NCI-H1105 (cell line): Measurements from ENCODE around the gene ATP7B.
"Not testable (repeated sequence)": the region's sequence is repeated elsewhere in the genome, so short reads cannot be mapped to it uniquely, and the experiment has no call there.

Experiments
- DNase-seq: peaks from one replicate; lab custom pipeline; 2025; lab: John Stamatoyannopoulos, UW

ATP7B gene

DNA sequence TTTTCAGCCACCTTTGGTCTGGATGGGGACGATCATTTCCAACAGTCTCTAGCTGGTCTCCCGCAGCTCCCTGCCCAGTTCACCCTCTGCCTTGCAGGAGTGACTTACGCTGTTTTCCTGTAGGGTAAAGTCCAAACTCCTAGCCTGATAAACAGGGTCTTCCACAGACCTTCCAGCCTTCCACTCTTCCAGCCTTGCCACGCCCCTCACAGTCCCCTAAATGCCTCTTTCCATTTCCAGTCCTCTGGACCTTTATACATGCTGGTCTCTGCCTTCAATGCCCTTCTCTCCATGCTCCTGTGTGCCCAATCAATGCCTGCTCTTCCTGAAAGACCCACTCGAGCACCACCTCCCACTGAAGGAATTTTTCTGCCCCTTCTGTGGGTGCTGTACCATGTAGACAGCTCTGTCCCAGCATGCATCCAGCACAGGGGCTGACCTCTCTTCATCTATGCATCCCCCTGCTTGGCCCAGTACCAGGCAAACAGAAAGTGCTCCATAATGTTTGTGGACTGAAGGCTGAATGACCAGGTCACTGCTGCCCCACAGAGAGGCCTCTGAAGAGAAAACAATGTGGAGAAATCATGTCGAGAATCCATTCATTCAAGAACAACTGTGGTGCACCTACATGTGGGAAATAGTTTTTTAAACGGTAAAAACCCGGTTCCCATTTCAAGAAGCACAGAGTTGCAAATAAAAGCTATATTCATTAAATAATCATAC, 4.6 kb downstream of the ATP7B start:
- DNase-seq, result no peak

DNA sequence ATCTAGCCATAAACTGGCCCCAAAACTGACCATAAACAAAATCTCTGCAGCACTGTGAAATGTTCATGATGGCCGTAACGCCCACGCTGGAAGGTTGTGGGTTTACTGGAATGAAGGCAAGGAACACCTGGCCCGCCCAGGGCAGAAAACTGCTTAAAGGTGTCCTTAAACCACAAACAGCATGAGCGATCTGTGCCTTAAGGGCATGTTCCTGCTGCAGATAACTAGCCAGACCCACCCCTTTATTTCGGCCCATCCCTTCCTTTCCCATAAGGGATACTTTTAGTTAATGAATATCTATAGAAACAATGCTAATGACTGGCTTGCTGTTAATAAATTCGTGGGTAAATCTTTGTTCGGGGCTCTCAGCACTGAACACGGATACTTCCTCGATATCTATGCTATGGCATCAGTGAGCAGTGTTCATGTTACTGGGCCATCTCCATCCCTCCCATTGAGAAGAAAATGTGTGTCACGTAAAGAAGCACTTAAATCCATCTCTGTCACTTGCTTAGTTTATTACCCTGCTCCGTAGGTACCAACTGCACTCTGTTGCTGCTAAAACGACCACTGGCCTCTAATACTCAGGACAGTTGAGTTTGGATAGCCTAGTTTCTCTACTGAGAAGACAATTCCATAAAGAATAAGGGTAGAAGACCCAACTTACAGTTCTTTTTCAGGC, 5.3 kb downstream of the ATP7B start:
- no peak for DNase-seq

DNA sequence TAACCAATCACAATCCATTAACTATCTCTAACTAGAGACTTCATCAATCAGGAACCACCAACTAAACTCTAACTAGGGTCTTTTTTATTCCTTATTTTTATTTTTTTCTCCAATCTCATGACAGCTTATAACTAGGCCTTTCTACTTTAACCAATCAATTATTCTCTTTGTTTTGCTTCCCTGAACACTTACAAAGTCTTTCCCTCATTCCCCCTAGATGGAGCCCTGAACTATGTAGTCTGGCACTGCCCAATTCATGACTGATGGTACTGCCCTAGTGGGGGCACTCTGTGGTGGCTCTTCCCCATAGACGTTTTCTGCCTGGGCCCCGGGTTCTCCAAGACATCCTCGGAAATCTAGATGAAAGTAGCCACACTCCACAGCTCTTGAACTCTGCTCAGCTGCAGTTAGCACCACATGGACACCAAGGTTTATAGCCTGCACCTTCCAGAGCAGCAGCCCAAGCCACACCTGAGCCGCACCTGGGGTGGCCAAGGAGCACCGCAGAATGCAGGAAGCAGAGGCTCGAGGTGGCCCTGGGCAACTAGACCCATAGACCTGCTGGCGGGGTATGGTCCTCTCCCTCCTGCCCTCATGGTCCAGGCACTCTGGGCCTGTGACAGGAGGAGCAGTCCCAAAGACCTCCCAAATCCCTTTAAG, 6.6 kb downstream of the ATP7B start:
- DNase-seq, result no peak

DNA sequence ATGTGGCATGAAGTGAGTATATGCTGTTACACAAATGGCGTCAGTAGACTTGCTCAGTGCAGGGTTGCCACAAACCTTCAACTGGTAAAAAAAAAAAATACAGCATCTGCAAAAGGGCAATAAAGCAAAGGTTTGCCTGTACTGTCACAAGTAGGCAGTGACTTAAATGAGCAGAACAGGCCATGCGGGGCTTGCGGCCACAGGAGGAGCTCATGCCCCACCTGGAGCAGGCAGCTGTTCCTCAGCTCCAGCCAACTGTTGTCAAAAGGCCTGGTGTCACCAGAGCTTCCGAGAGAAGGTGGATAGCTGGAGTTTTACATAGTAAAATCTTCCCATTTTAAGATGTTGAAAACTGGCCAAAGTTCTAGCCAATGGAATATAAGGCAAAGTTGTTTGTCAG, 7.7 kb downstream of the ATP7B start:
- no peak for DNase-seq

DNA sequence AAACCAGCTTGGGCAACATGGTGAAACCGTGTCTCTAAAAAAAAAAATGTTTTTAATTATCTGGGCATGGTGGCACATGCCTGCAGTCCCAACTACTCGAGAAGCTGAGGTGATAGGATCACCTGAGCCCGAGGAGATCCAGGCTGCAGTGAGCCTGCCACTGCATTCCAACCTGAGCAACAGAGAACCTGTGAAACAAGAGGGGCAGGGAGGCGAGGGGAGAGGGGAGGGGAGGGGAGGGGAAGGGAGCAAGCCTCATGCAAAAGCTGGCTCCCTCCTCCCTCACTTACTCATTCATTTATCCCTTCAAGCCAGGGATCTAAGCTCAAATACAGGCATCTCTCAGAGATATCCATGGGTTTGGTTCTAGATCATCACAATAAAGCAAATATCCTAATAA, 8.9 kb downstream of the ATP7B start:
- DNase-seq, result no peak

DNA sequence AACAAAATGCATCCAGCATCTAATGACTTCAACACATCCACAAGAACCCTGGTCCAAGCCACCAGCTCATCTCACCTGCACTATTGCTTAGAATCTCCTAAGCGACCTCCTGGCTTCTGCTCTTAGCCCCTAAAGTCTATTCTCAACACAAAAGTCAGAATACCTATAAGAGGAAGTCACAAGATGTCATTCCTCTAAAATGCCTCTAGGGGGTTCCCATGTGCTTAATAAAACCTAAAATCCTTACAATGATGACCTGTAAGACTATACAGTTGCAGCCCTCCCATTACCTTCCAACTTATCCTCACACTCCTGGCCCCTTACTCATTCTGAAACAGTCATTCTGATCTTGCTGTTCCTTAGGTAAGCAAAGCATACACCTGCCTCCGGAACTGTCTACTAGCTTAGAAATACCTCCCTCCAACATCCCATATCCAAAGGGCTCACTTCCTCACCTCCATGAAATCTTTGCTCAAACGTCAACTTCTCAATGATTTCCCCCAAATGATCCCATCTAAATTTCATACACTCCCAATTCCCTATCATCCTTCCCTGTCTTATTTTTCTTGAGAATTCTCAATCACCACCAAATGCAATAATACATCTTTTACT, 10.0 kb downstream of the ATP7B start:
- no peak for DNase-seq

DNA sequence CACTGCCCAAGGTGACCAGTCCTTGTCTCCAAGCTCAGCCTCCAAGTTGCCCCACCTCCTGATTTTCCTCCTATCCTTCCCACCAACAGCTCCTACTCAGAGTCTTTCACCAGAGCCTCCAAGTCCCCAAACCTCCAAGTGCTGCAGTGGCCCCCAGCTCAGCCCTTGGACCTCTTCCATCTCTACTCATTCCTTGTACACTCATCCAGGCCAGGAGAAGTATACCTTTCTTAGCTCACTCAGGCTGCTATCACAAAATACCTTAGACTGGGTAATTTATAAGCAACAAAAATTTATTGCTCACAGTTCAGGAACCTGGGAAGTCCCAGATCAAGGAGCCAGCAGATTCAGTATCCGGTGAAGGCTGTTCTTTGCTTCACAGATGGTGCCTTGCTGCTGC, 11.3 kb downstream of the ATP7B start:
- DNase-seq, result no peak

DNA sequence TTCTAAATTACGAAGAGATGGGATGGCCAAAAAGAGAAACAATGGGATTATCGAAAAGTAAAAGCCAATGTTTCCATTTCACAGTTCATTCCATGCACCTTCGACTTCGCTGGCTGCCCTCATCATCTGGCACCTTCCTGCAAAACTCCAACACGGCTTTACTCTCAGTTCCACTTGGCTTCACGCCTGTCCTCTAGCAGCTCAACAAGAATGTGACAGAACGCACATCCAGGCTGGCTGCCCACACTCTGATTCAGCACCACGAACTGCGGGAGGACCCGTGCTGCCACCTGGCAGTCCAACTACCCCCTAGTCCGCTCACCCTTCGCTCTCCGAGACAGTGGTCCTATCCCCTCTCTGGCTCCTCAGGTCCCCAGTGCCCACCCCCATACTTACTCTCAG, 11.7 kb downstream of the ATP7B start:
- no peak for DNase-seq

DNA sequence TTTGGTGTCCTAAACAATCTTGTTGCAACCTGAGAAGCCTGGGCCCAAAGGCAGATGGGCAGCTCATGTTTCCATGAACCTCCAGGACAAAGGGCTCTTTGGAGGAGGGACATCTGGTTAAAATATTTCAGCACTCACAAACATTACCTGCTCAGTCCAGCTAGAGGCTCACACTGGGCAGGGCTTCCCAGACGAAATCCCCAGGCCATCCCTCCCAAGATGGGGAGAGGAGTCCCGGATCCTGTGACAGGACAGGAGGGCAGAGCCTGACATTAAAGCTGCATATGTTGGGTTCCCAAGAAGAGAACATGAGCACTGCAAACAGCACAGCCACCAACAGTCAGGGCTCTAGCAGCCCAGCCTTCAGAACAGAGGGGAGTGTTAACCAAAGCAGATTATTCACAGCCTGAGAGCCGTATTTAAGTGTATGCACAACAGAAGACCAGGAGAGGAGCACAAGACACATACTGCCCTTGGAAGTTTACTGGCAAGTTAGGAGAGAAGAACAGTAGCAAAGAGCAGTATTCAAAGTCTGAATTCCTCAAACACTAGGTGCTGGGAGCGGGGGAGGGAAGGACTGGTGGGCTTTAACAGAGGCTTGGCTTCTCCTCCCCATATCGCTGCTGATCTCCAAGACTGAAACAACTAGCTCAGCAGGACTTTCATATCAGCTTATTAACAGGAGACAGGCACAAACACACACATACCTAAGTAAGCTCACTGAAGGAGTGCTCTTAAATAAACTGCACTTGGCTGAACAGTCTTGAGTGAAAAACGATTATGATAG, 12.3 kb downstream of the ATP7B start:
- no peak for DNase-seq

DNA sequence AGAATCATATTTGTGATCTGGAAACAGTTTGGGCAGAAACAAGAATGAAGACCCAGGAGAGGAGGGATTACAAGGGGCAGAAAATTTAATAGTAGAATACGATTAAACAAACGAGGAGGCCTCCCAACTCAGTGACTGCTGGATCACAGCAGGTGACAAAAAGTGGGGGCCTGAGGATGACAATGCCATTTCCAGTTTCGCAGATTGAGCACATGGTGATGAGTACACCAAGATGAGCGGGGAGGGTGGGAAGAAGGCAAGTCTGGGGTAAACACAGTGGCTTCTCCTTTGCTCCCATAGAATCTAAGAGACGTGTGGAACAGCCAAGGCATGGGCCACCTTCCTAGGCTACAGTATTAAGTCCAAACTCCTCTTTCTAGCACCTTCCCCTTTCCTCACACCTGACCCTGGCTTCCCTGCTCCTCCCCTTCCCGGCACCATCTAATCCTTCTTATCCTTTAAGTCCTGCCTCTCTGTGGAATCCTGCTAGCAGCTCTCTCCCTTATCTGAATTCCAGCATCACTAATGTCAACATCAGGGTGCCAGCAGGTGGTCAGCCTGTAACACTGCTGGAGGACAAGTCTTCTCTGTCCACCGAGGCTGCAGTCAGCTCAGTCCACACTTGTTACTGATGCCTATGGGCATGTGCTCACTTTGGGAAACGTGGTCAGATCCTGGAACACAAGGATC, 13.5 kb downstream of the ATP7B start:
- DNase-seq, result no peak

DNA sequence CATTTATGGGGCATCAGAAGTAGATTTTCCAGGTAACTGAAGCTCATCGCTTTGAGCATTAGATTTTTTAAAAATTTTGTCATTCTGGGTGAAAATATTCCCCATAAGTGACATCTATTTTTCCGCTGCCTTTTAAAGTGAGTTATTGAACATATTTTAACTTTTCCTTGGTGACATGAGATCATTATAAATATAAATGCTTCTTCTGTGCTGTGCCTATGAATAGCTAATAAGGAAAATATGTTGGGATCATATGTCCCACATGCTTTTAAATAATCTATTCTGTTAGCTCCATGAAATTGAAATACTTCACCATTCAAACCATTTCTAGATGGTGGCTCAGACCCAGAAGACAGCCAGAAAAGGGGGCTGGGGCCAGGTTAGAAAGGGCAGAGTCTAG, 14.1 kb downstream of the ATP7B start:
- no peak for DNase-seq

DNA sequence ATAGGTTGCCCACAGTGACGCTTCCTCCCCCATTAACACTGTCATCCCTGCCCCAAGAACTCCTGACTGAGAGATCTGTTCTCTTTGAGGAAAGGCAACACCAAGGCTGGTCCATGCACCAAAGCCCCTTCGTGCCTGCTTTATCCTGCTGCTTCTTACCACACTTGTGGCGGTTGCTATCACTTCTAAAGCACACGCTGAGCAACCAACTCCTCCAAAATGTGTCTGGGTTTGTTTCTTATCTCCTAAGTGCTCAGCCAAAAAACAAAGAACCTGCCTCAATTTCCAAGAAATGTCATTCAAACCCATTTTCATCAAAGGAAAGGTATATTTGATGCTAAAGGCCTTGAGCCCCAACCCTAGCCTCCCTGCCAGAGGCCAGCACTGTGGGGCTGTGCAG, 14.6 kb downstream of the ATP7B start:
- DNase-seq, result no peak

DNA sequence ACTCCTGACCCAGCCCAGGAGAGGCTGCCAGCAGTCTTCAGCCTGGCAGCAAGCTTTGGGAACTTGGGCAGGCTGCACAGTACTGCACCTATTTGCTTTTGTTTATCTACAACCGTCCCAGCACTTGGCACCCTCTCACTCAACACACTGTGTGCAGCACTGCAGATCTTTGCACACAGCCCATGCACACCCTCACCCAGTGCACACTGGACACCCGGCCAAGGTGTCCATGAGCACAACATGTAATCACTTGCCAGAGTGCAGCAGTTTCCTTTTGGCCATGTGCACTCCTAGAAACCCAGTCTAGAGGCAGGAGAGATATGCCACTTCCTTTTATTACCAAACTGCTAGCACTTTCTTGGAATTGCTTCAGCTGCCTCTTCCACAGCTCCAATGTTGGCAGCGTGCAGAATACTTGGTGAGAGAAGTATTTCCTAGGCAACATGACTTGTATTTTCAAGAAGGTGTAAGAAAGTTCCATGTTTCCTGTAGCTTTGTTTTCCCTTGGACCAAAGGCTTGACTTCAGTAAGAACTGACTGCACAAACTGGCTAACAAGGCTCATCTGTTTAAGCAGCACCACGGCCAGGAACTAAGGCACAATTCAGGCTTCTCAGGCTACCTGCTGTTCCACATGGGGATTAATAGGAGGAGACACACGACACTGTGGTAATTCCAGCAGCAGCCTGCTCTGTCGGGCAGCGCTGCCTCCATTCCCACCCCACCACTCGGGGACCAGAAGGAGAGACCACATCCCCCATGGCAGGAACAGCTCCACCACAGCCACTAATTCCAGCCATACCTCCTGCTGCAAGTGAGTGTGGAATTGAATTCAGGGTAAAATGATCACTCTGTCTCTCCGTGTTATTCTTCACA, 15.3 kb downstream of the ATP7B start:
- no peak for DNase-seq

DNA sequence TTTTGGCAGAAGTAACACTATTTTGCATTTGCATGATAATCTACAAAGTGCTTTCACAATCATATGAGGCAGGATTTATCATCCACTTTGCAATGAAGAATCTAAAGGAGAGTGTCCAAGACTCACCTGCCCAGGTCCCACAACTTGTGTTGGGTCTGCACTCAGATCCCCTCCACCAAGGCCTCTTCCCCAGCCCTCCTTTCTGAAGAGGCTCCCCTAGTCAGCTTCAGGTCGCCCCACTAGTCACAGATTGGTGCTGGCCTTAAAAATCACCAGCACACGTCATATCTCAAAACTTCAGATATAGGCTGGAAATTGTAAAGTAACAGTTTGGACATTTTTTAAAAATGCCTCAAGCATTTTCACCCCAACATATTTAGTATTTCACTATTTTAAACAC, 17.5 kb downstream of the ATP7B start:
- no peak for DNase-seq

DNA sequence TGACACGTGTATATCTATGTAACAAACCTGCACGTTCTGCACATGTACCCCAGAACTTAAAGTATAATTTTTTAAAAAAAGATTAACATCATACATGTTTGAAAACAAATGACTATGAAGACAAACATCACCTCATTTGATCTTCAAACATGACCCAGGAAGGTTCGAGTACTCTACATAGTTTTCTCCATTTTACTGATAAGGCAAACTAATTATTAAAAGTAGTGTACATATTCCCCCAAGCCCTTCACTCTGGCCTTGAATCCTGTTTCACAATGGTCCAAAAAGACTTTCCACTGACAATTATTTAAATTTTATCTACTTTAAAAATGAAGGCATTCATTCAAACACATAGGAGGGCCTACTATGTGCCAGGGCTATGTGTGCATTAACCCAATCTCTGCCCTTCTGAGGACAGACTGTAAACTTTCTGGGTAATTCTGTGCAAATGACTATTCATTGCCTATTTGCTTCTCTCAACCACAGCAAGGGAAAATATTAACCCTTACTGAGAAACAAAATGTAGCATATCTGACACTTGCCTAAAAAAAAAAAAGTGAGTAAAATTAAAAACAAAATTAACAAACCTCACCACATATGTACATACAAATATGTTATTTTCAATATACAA, 22.1 kb downstream of the ATP7B start:
- DNase-seq, result no peak

DNA sequence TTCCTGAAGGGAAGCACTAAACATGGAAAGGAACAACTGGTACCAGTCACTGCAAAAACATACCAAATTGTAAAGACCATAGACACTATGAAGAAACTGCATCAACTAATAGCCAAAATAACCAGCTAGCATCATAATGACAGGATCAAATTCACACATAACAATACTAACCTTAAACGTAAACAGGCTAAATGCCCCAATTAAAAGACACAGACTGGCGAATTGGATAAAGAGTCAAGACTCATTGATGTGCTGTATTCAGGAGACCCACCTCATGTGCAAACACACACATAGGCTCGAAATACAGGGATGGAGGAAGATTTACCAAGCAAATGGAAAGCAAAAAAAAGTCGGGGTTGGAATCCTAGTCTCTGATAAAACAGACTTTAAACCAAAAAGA, 26.3 kb downstream of the ATP7B start:
- not testable (repeated sequence) for DNase-seq

DNA sequence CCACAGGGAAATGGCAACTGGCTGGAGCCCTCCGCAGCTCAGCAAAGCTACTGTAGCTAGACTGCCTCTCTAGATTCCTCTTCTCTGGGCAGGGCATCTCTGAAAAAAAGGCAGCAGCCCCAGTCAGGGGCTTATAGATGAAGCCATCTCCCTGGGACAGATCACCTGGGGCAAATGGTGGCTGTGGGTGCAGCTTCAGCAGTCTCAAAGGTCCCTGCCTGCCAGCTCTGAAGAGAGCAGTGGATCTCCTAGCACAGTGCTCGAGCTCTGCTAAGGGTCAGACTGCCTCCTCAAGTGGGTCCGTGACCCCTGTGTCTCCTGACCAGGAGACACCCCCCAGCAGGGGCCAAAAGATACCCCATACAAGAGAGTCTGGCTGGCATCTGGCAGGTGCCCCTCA, 28.0 kb downstream of the ATP7B start:
- not testable (repeated sequence) for DNase-seq

DNA sequence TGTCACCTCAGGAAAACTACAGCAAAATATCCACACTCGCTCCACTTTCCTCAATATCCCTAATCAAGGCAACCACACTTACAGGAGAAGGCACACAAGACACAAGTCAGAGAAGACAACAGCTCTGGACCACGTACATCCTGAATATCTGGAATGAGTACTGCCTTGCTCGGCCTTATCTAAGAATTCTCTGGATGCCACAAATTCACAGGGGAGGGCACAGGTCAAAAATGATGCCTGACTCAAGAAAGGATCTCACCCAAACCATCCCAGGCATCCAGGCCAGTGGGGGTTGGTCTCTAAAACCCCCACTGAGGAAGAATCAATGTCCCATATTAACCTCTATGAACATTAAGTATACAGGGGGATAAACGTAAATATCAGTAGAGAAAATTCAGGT, 29.9 kb downstream of the ATP7B start:
- DNase-seq, result no peak

DNA sequence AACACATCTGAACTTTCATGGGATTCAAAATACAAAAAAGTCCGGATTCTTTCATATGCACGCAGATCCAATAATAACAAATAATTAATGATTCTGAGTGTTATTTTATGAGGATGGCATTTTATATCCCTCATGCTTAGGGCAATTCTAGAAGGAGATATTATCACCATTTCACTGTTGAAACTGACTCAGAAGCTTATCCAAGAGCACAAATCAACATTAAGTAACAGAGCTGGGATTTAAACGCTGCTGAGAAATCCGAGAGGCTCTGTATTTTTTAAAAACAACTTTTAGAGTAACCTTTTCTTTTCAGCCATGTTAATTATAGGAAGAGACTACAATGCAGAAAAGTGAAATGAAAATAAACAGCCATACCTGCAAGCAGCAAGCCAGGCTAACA, 30.3 kb downstream of the ATP7B start:
- no peak for DNase-seq
